Measurements from ENCODE around the gene TEX22. TPM values are rescaled to one million over a fixed set of nuclear protein-coding genes. Genes with fewer than 3 reads are reported as not detected.

Gene TEX22
- total RNA-seq, 4 donors from 2014 or later = 0.17 to 0.34 TPM; not detected in 2

- WGBS, 2 donors = 71 to 82% methylated on average over 6 to 10 of the region's 10 CpGs
- intact Hi-C loops (cut with DNase I; ENCODE audit: low total_unique reads) = no loop called here
- no peak for DNase-seq (ENCODE audit: low spot score in 2 of 2)
These were observed 10.8 kb upstream of the TEX22 start for GRCh38 chr14:105387530-105387922.

GRCh38 chr14:105388110-105388951, 10.0 kb upstream of the TEX22 start:
- no peak for TF ChIP-seq POLR2A (IDR thresholded peaks at IDR 0.05)
- TF ChIP-seq CTCF (IDR thresholded peaks at IDR 0.05) = no peak
- DNase-seq (ENCODE audit: low spot score in 2 of 2) = no peak

More at GRCh38 chr14:105387530-105387922, 10.8 kb upstream of the TEX22 start:
- no peak overlapping the region for H3K4me3 ChIP-seq (ENCODE audit: low read depth, poor library complexity, severe bottlenecking)
- TF ChIP-seq POLR2A (IDR thresholded peaks at IDR 0.05) (no peak), CTCF (IDR thresholded peaks at IDR 0.05) (no peak)

GRCh38 chr14:105388976-105389375, 9.4 kb upstream of the TEX22 start:
- intact Hi-C loops (cut with DNase I; ENCODE audit: low total_unique reads) = no loop called here
- no peak for DNase-seq (ENCODE audit: low spot score in 2 of 2)
- TF ChIP-seq POLR2A (IDR thresholded peaks at IDR 0.05) (no peak), CTCF (IDR thresholded peaks at IDR 0.05) (no peak)
- H3K4me3 ChIP-seq (ENCODE audit: low read depth, poor library complexity, severe bottlenecking) = no peak overlapping the region
- WGBS, 2 donors = 91 to 92% methylated on average over 16 of the region's 16 CpGs

More at GRCh38 chr14:105388110-105388951, 10.0 kb upstream of the TEX22 start:
- H3K4me3 ChIP-seq (ENCODE audit: low read depth, poor library complexity, severe bottlenecking) = no peak overlapping the region
- 91 to 93% methylated on average over 20 to 22 of the region's 25 CpGs for WGBS, 2 donors
- intact Hi-C loops (cut with DNase I; ENCODE audit: low total_unique reads) = no loop called here

GRCh38 chr14:105389534-105389933, 8.8 kb upstream of the TEX22 start:
- intact Hi-C loops (cut with DNase I; ENCODE audit: low total_unique reads) = no loop called here
- 50 to 54% methylated on average over 7 to 11 of the region's 12 CpGs for WGBS, 2 donors
- no peak for DNase-seq (ENCODE audit: low spot score in 2 of 2)
- no peak for TF ChIP-seq CTCF (IDR thresholded peaks at IDR 0.05)
- no peak for TF ChIP-seq POLR2A (IDR thresholded peaks at IDR 0.05)
- no peak overlapping the region for H3K4me3 ChIP-seq (ENCODE audit: low read depth, poor library complexity, severe bottlenecking)

GRCh38 chr14:105389976-105390848, 8.1 kb upstream of the TEX22 start:
- H3K4me3 ChIP-seq (ENCODE audit: low read depth, poor library complexity, severe bottlenecking) = no peak overlapping the region
- TF ChIP-seq CTCF (IDR thresholded peaks at IDR 0.05) = no peak
- intact Hi-C loops (cut with DNase I; ENCODE audit: low total_unique reads) = no loop called here
- no peak for DNase-seq (ENCODE audit: low spot score in 2 of 2)
- WGBS, 2 donors = 68 to 80% methylated on average over 24 to 27 of the region's 27 CpGs

Measured in lower leg skin (tissue), 4 donors.